Parathyroid adenoma (tissue), 2 donors: Measurements from ENCODE around the gene IQGAP3.
A peak's percentile ranks its signal among the peaks of the same experiment; 100 is the strongest.

ENCODE experiments used
- H2AFZ ChIP-seq: fragments of 300-600 bp; sonication (generic); one replicate; pipeline ENCODE4 v1.7.0; 2017; ENCODE audit warnings: antibody characterized with exemption, mild to moderate bottlenecking
- H3K27ac ChIP-seq: fragments of 300-600 bp; sonication (generic); one replicate; pipeline ENCODE4 v1.7.0; 2017
- H3K27me3 ChIP-seq: fragments of 300-600 bp; sonication (generic); one replicate; pipeline ENCODE4 v1.7.0; 2017; ENCODE audit warnings: low read length; ENCODE audit not compliant: control insufficient read depth, insufficient read depth
- H3K36me3 ChIP-seq: fragments of 300-600 bp; sonication (generic); one replicate; pipeline ENCODE4 v1.7.0; 2017; ENCODE audit warnings: low read length; ENCODE audit not compliant: control insufficient read depth, insufficient read depth
- H3K4me1 ChIP-seq: fragments of 300-600 bp; sonication (generic); one replicate; pipeline ENCODE4 v1.7.0; 2017; ENCODE audit warnings: control low read depth
- H3K4me2 ChIP-seq: fragments of 300-600 bp; sonication (generic); one replicate; pipeline ENCODE4 v1.7.0; 2017; ENCODE audit warnings: low read length
- H3K4me3 ChIP-seq: fragments of 300-600 bp; sonication (generic); one replicate; pipeline ENCODE4 v1.7.0; 2017; ENCODE audit warnings: low read depth, low read length
- H3K79me2 ChIP-seq: fragments of 300-600 bp; sonication (generic); one replicate; pipeline ENCODE4 v1.7.0; 2017; ENCODE audit warnings: control low read depth
- H3K9ac ChIP-seq: fragments of 300-600 bp; sonication (generic); one replicate; pipeline ENCODE4 v1.7.0; 2017; ENCODE audit warnings: mild to moderate bottlenecking
- H3K9me3 ChIP-seq: fragments of 300-600 bp; sonication (generic); one replicate; pipeline ENCODE4 v1.7.0; 2017; ENCODE audit warnings: low read length; ENCODE audit not compliant: control insufficient read depth
- CTCF ChIP-seq: fragments of 300-600 bp; sonication (generic); IDR thresholded peaks from one replicate; pipeline ENCODE4 v1.7.0; 2017; ENCODE audit warnings: antibody characterized with exemption, mild to moderate bottlenecking
- donor health status: primary hyperparathyroidism.

Gene IQGAP3

DNA sequence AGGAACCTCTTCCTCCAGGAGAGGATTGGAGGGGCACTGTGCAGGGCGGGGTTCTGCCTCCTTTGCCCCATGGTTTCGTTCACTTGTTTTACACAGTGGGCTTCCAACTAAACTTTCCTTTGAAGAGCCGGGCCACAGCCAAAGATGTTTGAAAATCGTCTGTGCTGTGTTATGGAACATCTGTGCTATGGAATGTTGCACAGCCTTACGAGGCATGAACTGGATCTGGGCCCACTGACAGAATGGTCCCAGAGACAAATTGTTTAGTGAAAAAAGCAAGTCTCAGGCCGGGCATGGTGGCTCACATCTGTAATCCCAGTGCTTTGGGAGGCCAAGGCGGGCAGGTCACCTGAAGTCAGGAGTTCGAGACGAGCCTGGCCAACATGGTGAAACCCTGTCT is 59.2 kb downstream of the IQGAP3 start:
- H3K79me2 ChIP-seq, result no peaks in the 10 kb centered on the region
- H3K36me3 ChIP-seq, result no peaks in the 10 kb centered on the region
- no peaks in the 10 kb centered on the region for H3K9me3 ChIP-seq
- no peak overlapping the region for H3K4me2 ChIP-seq
- H3K27ac ChIP-seq, result no peak overlapping the region
- no peaks in the 10 kb centered on the region for H3K27me3 ChIP-seq
- H3K9ac ChIP-seq, result no peak overlapping the region
- no peak overlapping the region for H2AFZ ChIP-seq
- H3K4me1 ChIP-seq, result no peaks in the 10 kb centered on the region
- H3K4me3 ChIP-seq, result no peak overlapping the region
- no peak for TF ChIP-seq CTCF

GRCh38 chr1:156511644-156512043 is 60.7 kb downstream of the IQGAP3 start:
- H3K4me1 ChIP-seq, result no peaks in the 10 kb centered on the region
- no peak for TF ChIP-seq CTCF
- no peaks in the 10 kb centered on the region for H3K79me2 ChIP-seq
- H3K36me3 ChIP-seq, result no peaks in the 10 kb centered on the region
- no peak overlapping the region for H3K4me3 ChIP-seq
- H2AFZ ChIP-seq, result no peak overlapping the region
- no peak overlapping the region for H3K4me2 ChIP-seq
- H3K27me3 ChIP-seq, result no peaks in the 10 kb centered on the region
- H3K27ac ChIP-seq, result no peak overlapping the region
- H3K9ac ChIP-seq, result no peak overlapping the region
- no peaks in the 10 kb centered on the region for H3K9me3 ChIP-seq

- Histone ChIP-seq H2AFZ (peak overlapping the region; percentile 46), H3K27me3 (no peaks in the 10 kb centered on the region), H3K36me3 (no peaks in the 10 kb centered on the region), H3K9ac (no peak overlapping the region), H3K27ac (no peak overlapping the region), H3K4me1 (peaks cover 4% of the 10 kb centered on the region), H3K9me3 (no peaks in the 10 kb centered on the region), H3K4me3 (no peak overlapping the region), H3K79me2 (no peaks in the 10 kb centered on the region), H3K4me2 (no peak overlapping the region)
- no peak for TF ChIP-seq CTCF
These were observed 61.7 kb downstream of the IQGAP3 start for GRCh38 chr1:156510709-156511108.

DNA sequence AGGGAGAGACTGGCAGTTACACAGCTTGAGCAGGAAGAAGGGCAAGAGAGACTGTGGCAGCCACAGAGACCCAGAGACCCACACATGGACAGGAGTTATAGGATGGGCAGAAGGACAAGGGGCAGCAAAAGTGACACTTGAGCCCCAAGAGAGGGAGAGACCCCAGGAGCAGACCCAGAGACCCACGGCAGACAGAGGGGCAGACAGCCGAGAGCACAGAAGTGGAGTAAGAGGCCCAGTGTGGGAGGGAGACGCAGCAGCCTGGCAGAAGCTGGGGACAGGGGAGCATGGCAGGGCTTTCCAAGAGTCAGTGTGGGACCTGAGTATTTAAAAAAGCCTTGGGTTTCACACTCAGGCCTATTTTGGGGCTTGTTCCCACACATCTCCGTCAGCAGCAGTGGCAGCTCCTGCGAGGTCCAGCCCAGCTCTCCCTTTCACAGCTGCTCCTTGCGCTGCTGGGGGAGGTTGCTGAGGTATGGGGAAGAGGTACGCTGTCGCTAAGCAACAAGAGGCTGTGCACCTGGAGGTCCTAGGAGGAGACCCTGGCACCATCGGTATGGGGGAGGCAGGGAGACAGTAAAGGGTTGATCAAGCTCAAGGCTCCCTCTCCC is 62.8 kb downstream of the IQGAP3 start:
- H2AFZ ChIP-seq, result no peak overlapping the region
- H3K27me3 ChIP-seq, result no peaks in the 10 kb centered on the region
- no peak overlapping the region for H3K27ac ChIP-seq
- H3K4me1 ChIP-seq, result peaks cover 6% of the 10 kb centered on the region
- H3K36me3 ChIP-seq, result no peaks in the 10 kb centered on the region
- no peaks in the 10 kb centered on the region for H3K9me3 ChIP-seq
- H3K79me2 ChIP-seq, result no peaks in the 10 kb centered on the region
- H3K4me3 ChIP-seq, result no peak overlapping the region
- no peak overlapping the region for H3K9ac ChIP-seq
- no peak overlapping the region for H3K4me2 ChIP-seq
- no peak for TF ChIP-seq CTCF

- peak overlapping the region; percentile 42 for H2AFZ ChIP-seq
- H3K4me3 ChIP-seq, result no peak overlapping the region
- peak overlapping the region; percentile 42 for H3K27ac ChIP-seq
- no peaks in the 10 kb centered on the region for H3K9me3 ChIP-seq
- H3K4me2 ChIP-seq, result no peak overlapping the region
- no peak for TF ChIP-seq CTCF
- no peaks in the 10 kb centered on the region for H3K36me3 ChIP-seq
- H3K4me1 ChIP-seq, result peaks cover 11% of the 10 kb centered on the region
- H3K9ac ChIP-seq, result no peak overlapping the region
- H3K27me3 ChIP-seq, result no peaks in the 10 kb centered on the region
- no peaks in the 10 kb centered on the region for H3K79me2 ChIP-seq
These were observed 63.5 kb downstream of the IQGAP3 start for GRCh38 chr1:156508955-156509234.
